Measurements from ENCODE around the gene MLH3. TPM values are rescaled to one million over a fixed set of nuclear protein-coding genes. Genes with fewer than 3 reads are reported as not detected.

MLH3 gene
- polyA plus RNA-seq, 1 of the 3 experiments (the other 2 are of a cell fraction): 3.8 TPM

Small RNAs within 50 kb of the gene (small RNA-seq; reads per million reads assigned to genes)
- 0 reads per million in 7 experiments for gene RNU6-689P

Other genes starting within 250 kb of the MLH3 start
- gene PROX2, start 175.3 kb downstream of the MLH3 start, polyA plus RNA-seq (2012; rRNA removed): not detected in 2 replicates
- 92.3 and 117 TPM in 2 replicates for gene DLST, start 169.6 kb downstream of the MLH3 start, polyA plus RNA-seq (2012; rRNA removed)
- gene RPS6KL1, start 128.2 kb downstream of the MLH3 start, polyA plus RNA-seq (2012; rRNA removed): 2.5 and 4.4 TPM in 2 replicates
- 2.3 and 4.4 TPM in 2 replicates for gene PGF, start 95.9 kb downstream of the MLH3 start, polyA plus RNA-seq (2012; rRNA removed)
- gene EIF2B2, start 48.5 kb downstream of the MLH3 start, polyA plus RNA-seq (2012; rRNA removed): 111 and 125 TPM in 2 replicates
- gene ACYP1, start 12.6 kb upstream of the MLH3 start, polyA plus RNA-seq (2012; rRNA removed): 53.5 and 70.1 TPM in 2 replicates
- gene ZC2HC1C, start 18.2 kb upstream of the MLH3 start, polyA plus RNA-seq (2012; rRNA removed): 1.2 and 1.4 TPM in 2 replicates
- 48.1 and 53.3 TPM in 2 replicates for gene NEK9, start 75.6 kb upstream of the MLH3 start, polyA plus RNA-seq (2012; rRNA removed)
- 168 and 287 TPM in 2 replicates for gene TMED10, start 125.1 kb upstream of the MLH3 start, polyA plus RNA-seq (2012; rRNA removed)
- gene FOS, start 227.4 kb upstream of the MLH3 start, polyA plus RNA-seq (2012; rRNA removed): 285 and 309 TPM in 2 replicates

All from SK-N-SH (cell line).